Liver (tissue), 3 donors: ENCODE data around the gene PFKFB3.

ENCODE experiments used
- EGR1 ChIP-seq, 2 donors: IDR thresholded peaks; 2 replicates each; pipeline ENCODE4 v1.6.1; 2016 to 2018; ENCODE audit warnings: antibody characterized with exemption in 2 of 2, low read depth in 2 of 2
- GABPA ChIP-seq, 2 donors: IDR thresholded peaks in 1 of 2; conservative IDR thresholded peaks in 1 of 2; 2 replicates each; pipeline ENCODE4 v1.6.1; 2016; ENCODE audit warnings: antibody characterized with exemption in 2 of 2, mild to moderate bottlenecking in 1 of 2, moderate library complexity in 1 of 2
- HNF4G ChIP-seq: IDR thresholded peaks from 2 replicates; pipeline ENCODE4 v1.6.1; 2016; ENCODE audit warnings: antibody characterized with exemption
- JUND ChIP-seq, 2 donors: IDR thresholded peaks; 2 replicates each; pipeline ENCODE4 v1.6.1; 2016; ENCODE audit warnings: antibody characterized with exemption in 2 of 2
- SP1 ChIP-seq: IDR thresholded peaks from 2 replicates; pipeline ENCODE4 v1.6.1; 2018; ENCODE audit warnings: antibody characterized with exemption, mild to moderate bottlenecking
- TAF1 ChIP-seq: conservative IDR thresholded peaks from 2 replicates; pipeline ENCODE4 v1.6.1; 2016; ENCODE audit warnings: antibody characterized with exemption, mild to moderate bottlenecking
- TF ChIP-seq, protein P1 (sequence below): IDR thresholded peaks from 2 replicates; pipeline ENCODE4 v1.6.1; 2016; ENCODE audit warnings: antibody characterized with exemption
- TF ChIP-seq, protein P2 (sequence below): fragments of 150-350 bp; IDR thresholded peaks from 2 replicates; pipeline ENCODE4 v1.5.1; 2017; ENCODE audit warnings: improper control_type of control experiment, low read depth, low read length; ENCODE audit not compliant: missing input control
- TF ChIP-seq, protein P3 (sequence below): IDR thresholded peaks from 2 replicates; pipeline ENCODE4 v1.6.1; 2016; ENCODE audit warnings: antibody characterized with exemption
- TF ChIP-seq, protein P4 (sequence below): IDR thresholded peaks from 2 replicates; pipeline ENCODE4 v1.6.1; 2016; ENCODE audit warnings: antibody characterized with exemption, mild to moderate bottlenecking
- donor health status: healthy.
- donor health status: healthy.

DNA sequence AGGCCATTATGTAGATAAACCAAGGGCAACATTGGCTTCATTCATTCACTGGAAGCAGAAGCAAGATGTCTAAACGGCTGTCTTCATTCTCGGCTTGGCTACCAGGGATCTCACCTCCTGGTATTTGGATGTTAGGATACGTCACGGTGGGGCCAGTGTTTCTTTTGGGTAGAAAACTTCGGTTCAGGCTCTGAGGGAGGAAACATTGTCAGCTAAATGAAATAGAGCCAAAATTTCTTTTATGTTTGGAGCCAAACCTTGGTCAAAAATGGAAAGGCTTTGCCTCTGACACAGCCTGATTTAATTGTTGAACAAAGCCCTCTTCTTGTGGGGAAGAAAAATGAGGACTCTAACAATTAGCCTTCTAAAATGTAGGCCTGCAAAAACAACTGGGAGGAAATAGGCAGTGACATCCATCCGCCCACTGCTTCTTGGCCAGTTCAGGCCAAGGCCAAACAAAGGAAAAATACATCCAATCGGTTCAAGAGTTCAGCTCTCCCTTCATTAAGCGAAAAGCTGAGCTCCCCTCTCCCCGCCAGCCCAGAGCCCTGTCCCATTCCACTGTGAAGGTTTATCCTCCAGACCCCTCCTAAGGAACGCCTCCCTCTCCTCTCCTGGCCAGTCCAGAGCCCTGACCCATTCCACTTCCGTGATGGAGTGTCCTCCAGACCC lies 44.4 kb downstream of the PFKFB3 start:
- TF ChIP-seq, protein P1, sequence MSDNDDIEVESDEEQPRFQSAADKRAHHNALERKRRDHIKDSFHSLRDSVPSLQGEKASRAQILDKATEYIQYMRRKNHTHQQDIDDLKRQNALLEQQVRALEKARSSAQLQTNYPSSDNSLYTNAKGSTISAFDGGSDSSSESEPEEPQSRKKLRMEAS: no peak
- TF ChIP-seq, protein P2, sequence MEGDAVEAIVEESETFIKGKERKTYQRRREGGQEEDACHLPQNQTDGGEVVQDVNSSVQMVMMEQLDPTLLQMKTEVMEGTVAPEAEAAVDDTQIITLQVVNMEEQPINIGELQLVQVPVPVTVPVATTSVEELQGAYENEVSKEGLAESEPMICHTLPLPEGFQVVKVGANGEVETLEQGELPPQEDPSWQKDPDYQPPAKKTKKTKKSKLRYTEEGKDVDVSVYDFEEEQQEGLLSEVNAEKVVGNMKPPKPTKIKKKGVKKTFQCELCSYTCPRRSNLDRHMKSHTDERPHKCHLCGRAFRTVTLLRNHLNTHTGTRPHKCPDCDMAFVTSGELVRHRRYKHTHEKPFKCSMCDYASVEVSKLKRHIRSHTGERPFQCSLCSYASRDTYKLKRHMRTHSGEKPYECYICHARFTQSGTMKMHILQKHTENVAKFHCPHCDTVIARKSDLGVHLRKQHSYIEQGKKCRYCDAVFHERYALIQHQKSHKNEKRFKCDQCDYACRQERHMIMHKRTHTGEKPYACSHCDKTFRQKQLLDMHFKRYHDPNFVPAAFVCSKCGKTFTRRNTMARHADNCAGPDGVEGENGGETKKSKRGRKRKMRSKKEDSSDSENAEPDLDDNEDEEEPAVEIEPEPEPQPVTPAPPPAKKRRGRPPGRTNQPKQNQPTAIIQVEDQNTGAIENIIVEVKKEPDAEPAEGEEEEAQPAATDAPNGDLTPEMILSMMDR: no peak
- TF ChIP-seq EGR1 (IDR thresholded peaks at IDR 0.05; ENCODE audit: low read depth in 2 of 2) (no peak), JUND (IDR thresholded peaks at IDR 0.05) (no peak), GABPA (IDR thresholded peaks at IDR 0.05 in 1 of 2, conservative IDR thresholded peaks at IDR 0.05 in 1 of 2) (no peak), SP1 (no peak), HNF4G (no peak), TAF1 (no peak)
- TF ChIP-seq, protein P3, sequence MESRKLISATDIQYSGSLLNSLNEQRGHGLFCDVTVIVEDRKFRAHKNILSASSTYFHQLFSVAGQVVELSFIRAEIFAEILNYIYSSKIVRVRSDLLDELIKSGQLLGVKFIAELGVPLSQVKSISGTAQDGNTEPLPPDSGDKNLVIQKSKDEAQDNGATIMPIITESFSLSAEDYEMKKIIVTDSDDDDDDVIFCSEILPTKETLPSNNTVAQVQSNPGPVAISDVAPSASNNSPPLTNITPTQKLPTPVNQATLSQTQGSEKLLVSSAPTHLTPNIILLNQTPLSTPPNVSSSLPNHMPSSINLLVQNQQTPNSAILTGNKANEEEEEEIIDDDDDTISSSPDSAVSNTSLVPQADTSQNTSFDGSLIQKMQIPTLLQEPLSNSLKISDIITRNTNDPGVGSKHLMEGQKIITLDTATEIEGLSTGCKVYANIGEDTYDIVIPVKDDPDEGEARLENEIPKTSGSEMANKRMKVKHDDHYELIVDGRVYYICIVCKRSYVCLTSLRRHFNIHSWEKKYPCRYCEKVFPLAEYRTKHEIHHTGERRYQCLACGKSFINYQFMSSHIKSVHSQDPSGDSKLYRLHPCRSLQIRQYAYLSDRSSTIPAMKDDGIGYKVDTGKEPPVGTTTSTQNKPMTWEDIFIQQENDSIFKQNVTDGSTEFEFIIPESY: no peak
- TF ChIP-seq, protein P4, sequence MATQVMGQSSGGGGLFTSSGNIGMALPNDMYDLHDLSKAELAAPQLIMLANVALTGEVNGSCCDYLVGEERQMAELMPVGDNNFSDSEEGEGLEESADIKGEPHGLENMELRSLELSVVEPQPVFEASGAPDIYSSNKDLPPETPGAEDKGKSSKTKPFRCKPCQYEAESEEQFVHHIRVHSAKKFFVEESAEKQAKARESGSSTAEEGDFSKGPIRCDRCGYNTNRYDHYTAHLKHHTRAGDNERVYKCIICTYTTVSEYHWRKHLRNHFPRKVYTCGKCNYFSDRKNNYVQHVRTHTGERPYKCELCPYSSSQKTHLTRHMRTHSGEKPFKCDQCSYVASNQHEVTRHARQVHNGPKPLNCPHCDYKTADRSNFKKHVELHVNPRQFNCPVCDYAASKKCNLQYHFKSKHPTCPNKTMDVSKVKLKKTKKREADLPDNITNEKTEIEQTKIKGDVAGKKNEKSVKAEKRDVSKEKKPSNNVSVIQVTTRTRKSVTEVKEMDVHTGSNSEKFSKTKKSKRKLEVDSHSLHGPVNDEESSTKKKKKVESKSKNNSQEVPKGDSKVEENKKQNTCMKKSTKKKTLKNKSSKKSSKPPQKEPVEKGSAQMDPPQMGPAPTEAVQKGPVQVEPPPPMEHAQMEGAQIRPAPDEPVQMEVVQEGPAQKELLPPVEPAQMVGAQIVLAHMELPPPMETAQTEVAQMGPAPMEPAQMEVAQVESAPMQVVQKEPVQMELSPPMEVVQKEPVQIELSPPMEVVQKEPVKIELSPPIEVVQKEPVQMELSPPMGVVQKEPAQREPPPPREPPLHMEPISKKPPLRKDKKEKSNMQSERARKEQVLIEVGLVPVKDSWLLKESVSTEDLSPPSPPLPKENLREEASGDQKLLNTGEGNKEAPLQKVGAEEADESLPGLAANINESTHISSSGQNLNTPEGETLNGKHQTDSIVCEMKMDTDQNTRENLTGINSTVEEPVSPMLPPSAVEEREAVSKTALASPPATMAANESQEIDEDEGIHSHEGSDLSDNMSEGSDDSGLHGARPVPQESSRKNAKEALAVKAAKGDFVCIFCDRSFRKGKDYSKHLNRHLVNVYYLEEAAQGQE: no peak
